Stimulated activated CD4-positive, alpha-beta T cell treated with anti-CD3 and anti-CD28 coated beads, Interleukin-4, amount 100 ng/mL, for 24 hours (primary cell): Measurements from ENCODE around the gene HLA-DMA.

Experiments used
- DNase-seq: peaks from one replicate; pipeline ENCODE4 v3.0.0-alpha.2; 2020

Gene HLA-DMA

DNA sequence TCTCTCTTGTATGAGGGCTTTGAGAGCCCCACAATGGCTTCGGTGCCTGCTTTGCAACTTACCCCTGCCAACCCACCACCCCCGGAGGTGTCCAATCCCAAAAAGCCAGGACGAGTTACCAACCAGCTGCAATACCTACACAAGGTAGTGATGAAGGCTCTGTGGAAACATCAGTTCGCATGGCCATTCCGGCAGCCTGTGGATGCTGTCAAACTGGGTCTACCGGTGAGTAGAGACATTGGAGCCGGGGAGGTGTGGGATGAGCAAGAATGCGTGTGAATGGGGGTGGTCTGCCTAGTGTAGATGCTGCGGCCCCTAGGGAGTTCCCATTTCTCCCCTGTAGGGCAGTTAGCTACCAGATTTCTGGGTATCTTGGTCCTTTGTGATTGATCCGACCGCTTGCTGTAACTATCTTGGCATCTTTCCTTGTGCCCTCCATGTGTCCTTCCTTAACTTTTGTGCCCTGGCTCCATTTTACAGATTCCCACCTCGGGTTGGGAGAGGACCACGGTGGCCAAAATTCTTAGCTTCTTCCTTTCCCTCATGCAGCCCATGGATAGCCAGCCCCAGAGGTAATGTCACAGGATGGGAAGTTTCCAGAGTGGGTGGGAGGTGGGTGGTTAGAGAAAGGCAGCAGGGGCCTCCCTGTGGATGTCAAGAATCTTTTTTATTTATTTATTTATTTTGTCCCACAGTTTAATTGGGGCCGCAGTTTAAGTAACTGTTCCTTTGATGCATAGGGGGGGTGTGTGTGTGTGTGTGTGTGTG lies 21.8 kb upstream of the HLA-DMA start:
- DNase-seq, result no peak

DNA sequence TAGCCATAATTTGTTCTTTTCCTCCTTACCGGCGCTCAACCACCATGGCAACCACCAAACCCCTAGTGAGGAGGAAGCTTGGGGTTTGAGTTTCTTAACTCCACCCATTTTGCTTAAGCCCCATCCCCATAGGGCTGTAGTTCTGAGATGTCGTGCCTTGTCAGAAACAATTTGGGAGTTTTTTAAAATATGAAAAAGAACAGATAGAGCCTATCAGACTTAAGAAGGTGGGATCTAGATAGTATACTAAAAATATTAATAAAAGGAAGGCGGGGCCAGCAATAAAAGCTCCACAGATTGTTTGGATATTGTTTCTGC lies 21.1 kb upstream of the HLA-DMA start:
- DNase-seq, result peak; percentile 39

DNA sequence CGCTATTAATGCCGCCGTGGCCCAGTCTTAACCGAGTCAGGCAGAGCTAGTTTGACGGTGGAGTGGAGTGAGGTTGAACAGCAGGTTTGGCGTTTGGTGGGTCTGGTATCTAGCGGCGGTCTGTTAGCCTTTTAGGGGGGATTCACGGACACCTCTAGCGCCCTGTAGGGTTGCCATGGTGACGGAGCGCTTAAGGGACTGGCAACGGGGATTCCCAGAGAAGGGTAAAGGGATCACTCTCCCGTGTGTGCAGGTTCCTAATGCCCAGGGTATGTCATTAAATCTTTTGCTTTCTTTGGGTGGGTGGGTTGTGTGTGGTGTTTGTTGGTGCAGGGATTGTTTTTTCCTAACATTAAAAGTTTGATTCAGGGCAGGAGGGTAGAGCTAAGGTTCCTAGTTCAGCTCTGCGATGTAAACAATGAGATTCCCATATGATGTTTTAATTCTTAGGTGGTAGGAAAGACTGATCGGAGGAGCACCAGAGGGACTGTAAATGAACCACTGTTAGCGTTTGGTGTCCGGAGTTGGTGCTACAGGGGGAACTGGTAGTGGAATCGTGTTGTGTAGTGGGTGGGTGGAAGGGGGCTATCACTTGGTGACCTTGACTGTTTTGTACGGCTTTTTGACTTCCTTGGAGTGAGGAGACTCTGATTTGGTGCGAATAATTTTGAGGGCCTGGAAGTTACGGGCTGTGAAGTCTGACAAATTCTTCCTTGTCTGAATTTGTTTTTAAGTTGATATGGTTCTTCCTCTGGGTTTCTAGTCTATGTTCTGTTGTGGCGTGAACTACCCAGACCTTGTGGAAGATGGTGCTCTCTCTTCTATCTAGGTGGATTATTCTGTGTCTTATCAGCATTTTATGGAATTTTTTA lies 20.5 kb upstream of the HLA-DMA start:
- peak; percentile 54 for DNase-seq

DNA sequence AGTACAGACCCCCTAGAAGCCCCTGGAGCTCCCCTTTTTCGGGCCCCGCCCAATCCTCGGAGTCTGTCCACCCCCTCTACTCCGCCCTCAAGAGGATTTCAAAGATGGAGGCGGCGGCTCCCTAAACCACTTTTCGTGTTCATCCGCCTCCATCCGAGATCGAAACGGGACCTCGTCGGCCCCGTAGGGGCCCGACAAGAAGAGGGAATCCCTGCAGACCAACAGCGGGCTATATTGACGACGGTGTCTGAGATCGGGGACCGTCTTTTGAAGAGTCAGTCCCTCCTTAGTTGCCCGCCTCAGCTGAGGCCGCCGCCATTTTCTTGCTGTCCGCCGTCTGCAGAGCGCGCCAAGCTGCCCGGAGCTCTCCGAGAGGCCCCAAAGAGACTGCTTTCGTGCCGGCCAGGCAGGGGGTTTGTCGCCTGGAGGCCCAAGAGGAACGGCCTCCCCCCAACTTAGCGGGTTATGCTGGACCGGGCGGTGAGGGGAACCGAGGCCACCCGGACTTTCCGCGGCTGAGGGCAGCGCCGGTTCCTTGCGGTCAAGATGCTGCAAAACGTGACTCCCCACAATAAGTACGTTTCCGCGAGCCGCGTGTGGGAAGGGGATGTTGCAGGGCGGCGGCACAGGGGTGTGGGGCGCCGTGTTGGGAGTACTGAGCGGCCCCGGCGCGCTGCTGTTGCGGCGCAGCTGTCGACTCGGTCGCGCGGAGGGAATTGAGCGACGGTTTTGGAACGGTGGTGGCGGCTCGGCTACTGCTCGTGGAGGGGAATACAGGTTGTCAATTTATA lies 19.7 kb upstream of the HLA-DMA start:
- DNase-seq, result peak; percentile 54

DNA sequence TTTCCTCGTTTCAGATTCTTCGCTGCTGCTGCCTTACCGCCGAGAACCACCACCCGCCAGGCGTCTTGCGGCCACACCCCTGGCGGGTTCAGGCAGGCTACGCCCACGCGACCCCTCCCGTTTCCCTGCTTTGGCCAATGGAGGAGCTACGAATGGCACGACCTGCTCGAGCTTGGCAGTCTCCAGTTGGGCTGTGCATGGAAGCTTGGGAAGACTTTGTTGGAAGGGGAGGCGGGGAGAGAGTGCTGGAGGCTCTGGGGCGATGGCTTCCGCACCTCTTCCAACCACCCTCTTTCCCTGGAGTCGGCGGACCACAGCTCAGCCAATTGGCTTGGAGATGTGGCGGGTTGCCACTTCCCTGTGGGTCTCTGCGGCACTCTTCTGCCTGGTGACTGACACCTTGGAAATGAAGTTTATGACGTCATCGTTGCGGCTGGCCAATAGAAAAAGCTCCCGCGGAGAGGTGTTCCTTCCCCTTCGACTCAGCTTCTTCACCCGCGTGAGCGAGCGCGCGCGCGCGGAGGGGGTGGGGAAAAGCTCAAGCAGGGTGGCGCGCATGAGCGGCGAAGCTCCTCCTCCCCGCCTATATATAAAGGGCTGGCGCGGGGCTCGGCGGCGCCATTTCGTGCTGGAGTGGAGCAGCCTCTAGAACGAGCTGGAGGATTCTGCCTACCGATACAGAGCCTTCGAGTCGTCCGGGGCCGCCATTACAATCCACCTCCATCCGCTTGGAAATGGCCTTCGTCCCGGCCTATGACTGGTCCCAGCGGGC lies 18.9 kb upstream of the HLA-DMA start:
- DNase-seq, result peak; percentile 99

DNA sequence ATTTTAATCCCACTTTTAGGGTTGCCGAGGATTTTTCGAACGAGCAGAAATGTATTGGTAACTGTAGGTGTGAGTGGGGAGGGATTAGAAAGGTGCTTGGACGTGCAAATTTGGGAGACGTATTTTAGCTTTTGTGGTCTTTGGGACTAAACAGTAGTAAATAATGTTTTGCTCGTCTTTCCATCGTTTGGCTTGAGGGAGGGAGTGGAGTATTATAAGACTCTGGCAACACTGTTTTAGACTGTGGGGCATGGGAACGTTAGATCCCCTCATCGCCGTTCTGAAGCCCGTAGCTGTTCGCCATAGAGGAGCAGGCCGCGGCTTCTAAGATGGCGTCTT lies 18.3 kb upstream of the HLA-DMA start:
- DNase-seq, result no peak

DNA sequence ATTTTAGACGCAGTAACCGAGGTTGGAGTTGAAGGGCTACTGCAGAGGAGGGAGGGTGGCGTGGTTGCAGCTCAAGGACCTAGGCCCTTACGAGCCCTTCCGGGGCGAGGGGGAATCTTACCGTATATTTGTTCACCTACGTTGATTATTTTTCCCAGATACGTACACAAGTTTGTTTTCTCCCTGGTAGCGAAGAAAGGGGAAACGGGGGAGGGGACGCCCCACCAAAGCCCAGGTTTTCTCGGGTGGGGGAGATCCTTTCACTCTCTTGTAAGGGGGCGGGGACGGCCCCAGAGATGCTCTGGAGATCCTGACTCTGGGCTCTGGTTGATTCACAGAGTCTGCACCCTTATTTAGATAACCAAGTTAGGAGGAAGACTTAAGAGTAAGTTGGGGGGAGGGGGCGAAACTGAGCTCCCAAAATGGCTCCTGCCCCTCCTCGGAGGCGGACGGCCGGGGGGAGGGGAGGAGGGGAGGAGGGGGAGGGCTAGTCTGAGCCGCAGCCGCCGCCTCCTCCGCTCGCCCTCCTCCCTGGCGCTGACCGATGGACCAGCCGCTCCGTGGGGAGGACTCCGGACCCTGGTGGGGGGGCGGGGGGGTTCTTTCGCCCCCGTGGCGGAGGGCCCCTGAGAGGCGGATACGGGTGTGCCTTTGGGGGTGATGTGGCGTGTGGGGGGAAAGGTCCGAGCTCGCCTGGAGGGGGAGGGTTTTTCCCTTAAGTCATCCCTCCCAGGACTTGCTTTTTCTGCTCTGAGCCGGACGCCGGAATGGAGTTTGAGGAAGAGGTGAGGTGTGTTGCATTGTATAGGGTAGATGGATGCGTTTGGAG lies 17.7 kb upstream of the HLA-DMA start:
- peak; percentile 91 for DNase-seq

DNA sequence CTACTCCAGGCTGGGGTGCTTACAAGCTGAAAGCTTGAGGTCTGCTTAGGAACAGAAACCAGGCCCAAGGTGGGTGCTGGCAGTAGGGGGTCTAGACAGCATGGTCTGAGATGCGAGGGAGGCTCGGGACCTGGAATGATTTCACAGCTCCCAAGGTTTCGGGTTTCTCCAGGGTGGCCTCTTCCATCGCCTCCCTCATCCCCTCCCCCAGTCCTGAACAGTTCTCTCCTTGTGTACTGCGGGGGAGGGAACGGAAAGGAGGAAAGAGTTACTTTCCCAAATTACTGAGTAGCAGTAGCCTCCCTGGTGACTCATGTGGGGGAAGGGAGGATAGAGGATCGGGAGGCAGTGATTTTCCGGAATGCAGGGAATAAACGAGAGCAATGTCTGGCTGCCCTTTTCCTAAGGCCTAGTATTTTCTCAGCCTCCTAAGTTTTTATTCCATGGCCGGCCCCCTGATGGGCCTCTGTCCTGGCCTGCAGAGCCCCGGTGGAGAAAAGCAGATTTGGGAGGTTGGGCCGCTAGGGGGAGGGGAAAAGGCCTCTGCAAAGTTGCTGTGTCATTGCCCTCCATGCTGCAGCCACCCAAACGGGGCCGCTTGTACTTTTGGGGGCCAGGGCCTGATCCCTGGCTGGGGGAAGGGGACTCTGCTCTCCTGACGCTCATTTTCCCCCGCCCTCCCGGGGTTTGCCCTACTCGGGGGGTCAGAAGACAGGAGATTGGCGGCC lies 17.0 kb upstream of the HLA-DMA start:
- peak; percentile 84 for DNase-seq

DNA sequence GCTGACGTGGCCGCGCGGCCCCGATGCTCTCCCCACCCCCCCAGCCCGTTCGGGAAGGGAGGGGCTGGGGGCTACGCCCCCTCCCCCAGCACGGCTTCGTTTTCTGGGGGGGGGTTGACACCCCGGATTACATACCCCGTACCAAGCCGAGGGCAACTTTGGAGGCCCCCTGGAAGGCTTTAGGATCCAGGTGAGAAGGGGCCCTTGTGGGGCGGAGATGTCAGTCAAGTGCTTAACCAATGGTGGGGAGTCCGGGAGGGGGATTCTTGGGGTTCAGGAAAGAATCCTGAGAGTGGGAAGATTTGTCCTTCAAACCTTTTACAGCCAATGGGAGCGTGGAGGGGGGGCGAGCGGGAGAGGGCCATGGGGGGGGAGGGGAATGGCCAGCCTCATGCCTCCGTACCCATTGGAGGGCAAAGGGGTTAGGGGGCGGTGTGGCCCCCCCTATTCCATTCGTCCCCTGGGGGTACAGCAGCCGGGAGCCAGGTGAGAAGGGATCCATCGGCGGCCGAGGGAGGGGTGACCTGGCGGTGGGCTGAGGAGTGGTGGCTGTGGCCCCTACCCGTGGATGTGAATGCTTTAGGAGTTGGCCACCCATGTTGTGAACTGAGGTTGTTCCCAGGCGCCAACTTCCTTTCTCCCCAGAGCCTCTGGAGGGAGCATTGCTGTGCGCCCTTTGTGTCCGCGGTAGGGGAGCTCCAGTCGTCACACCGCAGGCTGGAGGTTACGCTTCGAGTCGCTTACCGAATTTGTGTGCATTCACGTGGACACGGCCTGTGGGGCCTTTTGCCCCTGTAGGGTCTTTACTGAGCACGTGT lies 16.2 kb upstream of the HLA-DMA start:
- peak; percentile 75 for DNase-seq

DNA sequence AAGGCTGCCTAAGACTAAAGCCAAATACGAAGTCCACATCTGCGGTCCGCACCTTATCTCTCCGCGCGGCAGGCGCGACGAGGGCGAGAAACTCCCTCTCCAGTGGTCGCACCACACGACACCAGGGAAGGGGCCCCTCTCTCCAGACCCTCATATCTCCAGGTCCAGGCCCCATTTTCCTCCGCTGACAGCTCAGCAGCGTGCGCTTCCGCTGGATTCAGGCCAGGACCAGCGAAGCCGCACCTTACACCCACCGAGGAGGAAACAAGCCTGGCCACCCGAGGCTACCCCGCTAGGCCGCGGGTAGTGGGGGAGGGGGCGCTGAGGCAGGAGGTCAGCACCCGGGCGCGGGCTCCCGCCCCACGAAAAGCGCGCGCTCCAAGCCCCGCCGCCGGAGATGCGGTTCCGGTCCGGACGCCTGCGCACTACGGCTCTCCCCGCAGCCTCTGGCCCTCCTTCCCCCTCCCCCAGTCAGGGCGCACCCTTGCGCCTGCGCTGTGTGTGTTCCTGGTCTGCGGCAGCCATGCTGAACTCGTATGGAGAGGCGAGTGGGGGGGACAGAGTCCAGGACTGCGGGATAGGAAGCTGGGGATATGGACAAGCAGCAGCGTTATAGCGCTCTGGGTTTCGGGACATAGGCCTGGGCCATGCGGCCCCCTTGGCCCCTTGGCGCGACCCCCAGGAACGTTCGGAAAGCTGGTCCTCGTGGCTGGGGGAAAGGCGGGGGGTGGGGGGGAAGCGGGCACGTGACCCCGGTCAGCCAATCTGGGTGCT lies 15.4 kb upstream of the HLA-DMA start, which contains the start of gene BRD2:
TSS of gene BRD2 (plus strand) at position 502 of the 774 bp plus-strand sequence. CDS start 4,305 bp downstream, outside the sequence.
- peak; percentile 97 for DNase-seq

DNA sequence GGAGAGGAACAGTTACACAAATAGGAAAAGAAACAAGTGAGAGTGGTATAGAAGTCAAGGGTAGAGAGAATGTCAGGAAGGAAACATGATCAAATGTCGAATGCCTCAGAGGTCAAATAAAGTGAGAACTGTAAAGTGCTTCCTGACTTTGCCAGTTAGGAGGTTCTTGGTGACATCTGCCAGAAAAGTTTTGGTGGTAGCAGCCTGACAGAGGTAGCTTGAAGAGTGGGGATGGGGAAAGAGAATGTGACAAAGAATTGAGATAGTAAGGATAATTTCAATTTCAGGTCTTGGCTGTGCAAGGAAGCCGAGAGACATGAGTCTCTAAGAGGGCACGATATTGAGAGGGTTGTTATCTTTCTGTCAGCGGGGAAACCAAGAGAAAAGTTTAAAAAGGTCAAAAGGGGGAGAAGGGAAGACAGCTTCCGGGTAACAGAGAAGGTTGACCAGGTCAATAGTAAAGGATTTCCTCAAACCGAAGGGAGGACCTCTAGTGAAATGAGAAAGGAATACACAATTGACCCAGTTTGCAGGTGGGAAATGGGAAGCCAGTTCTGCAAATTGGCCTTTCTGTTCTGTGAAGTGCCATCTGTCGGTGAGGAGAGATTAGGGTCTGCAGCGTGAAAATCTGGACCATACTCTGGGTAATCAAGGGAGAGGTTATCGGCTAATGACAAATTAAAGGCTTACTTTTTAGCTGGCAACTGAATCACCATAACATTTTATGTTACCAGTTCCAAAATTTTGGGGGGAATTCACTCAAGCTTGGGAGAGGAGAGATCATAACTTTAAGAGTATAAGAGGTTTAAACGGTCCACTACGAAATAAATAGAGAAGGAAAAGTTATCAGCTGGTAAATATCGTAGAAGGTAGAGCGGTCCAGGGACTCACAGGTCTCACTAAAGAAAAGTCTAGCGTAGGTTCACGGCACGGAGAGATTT lies 14.5 kb upstream of the HLA-DMA start:
- peak; percentile 45 for DNase-seq

DNA sequence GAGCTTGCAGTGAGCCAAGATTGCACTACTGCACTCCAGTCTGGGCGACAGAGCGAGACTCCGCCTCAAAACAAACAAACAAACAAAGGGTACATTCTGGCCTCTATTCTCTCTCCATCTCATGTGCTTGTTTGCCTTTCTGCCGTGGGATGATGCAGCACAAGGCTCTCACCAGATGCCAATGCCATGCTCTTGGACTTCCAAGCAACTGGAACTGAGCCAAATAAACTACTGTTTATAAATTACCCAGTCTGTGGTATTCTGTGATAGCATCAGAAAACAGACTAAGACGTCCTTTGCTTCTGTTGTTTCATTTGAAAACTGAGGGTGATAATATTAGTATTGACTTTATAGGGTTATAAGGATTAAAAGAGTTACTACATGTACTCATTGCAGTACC lies 11.9 kb upstream of the HLA-DMA start:
- no peak for DNase-seq

DNA sequence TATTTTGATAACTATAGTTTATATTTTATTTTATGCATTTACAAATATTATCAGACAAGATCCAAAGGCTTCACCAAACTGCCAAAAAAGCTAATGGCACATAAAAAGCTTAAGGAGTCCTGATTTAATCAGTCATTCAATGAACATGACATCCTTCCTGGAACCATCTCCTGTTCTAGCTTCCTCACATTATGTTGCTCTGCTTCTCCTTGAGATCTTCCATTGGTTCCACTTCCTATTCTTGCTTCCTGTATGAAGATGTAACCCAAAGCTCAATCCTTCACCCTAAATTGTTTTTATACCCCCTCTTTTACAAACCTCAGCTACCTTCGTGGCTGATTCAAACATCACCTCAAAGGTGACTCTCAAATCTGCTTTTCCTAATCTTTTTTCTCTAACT lies 11.0 kb upstream of the HLA-DMA start:
- DNase-seq, result no peak

DNA sequence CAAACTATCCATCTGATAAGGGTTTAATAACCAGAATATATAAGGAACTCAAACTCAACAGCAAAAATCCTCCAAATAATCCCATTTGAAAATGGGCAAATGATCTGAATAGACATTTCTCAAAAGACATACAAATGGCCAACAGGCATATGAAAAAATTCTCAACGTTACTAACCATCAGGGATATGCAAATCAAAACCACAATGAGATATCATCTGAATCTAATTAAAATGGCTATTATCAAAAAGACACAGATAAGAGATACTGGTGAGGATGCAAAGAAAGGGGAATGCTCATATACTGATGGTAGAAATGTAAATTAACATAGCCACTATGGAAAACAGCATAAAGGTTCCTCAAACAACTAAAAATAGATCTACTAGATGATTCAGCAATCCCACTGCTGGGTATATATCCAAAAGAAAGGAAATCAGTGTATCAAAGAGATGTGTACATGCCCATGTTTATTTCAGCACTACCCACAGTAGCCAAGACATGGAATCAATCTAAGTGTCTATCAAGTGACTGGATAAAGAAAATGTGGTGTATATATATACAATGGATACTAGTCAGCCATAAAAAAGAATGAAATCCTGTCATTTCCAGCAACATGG lies 9.4 kb upstream of the HLA-DMA start:
- DNase-seq, result no peak

DNA sequence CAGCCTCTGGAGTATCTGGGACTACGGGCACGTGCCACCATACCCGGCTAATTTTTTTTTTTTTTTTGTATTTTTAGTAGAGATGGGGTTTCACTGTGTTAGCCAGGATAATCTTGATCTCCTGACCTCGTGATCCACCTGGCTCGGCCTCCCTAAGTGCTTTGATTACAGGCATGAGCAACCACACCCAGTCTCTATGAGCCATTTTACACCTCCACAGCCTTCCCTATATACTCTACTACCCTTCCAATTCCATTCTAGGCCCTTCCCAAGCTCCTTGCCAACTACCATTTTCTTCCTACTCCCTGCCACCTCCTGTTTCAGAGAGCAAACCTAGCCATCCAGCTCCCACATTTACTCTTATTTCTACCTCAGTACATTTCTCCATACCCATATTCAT lies 7.7 kb upstream of the HLA-DMA start:
- no peak for DNase-seq

DNA sequence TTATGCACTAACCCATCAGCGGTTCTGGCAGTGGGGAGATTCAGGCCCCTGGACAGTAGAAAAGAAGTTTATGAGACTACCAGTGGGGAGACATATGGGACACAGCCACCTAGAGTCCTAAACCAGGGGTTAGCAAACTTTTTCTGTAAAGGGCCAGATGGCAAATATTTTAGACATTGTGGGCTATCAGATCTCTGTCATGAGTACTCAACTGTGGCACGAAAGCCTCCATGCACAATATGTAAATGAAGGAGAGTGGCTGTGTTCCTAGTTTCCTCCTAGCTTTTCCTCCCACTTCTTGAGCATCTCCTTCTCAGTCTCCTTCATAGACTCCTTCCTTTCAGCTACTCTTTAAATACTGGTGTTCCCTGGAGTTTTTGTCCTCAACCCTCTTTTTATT lies 3.3 kb upstream of the HLA-DMA start:
- no peak for DNase-seq

DNA sequence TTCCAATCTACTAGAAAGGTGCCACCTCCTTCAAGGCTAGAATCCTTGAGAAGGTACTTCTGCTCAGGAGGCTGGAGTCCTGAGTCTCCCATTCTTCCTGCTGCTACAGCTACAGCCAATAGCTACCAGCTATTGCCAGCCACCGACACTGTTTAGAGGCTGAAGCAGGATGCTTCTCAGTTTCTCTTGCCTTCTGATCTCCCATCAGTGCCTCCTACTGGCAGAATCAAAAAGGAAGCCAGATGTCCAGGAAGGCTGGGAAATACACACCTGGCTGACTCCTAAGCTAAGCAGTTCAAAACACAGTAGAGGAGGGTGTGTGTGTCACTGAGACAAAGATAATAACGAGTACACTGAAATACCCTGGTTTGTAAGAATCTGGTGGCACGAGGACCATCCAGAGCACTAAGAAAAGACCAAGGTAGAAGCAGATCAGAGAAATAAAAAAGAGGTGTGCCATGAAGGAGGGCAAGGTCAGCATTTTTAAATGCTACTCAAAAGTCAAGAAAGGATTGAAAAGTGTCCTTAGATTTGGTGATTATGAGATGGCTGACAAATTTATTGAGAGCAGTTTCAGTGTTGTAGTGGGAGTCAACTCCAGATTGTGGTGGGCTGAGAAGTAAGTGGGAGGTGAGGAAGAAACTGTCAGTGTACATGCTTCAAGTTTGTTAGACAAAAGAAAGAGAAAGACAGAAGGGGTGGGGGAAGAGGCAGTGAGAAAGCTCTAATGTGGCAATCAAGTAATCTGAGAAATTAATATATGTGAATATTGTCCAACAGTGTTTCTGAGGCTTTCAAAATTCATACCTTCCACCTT lies 2.3 kb upstream of the HLA-DMA start:
- DNase-seq, result peak; percentile 38
